Measurements from ENCODE around the gene ITIH2.
"Not testable (repeated sequence)": the region's sequence is repeated elsewhere in the genome, so short reads cannot be mapped to it uniquely, and the experiment has no call there.

The ITIH2 gene

GRCh38 chr10:7686351-7687171 is 16.6 kb upstream of the ITIH2 start:
- Mint-ChIP-seq H3K9me3 (peaks cover 16% of the 10 kb centered on the region), H3K4me1 (peaks cover 3% of the 10 kb centered on the region), H3K4me3 (no peak overlapping the region), H3K27me3 (peaks cover 2% of the 10 kb centered on the region), H3K36me3 (ENCODE audit: low read depth) (no peaks in the 10 kb centered on the region), H3K27ac (no peak overlapping the region)
- no peak for DNase-seq
- ATAC-seq, result no peak

- H3K9me3 Mint-ChIP-seq, result peaks cover 16% of the 10 kb centered on the region
- peaks cover 3% of the 10 kb centered on the region for H3K4me1 Mint-ChIP-seq
- no peaks in the 10 kb centered on the region for H3K36me3 Mint-ChIP-seq (ENCODE audit: low read depth)
- ATAC-seq (peak; percentile 95), DNase-seq (peak; percentile 75)
- H3K4me3 Mint-ChIP-seq, result no peak overlapping the region
- no peak overlapping the region for H3K27ac Mint-ChIP-seq
- peaks cover 2% of the 10 kb centered on the region for H3K27me3 Mint-ChIP-seq
Measured at GRCh38 chr10:7687228-7687907, 15.7 kb upstream of the ITIH2 start.

- H3K27ac Mint-ChIP-seq, result no peak overlapping the region
- H3K27me3 Mint-ChIP-seq, result no peaks in the 10 kb centered on the region
- DNase-seq, result no peak
- no peak overlapping the region for H3K4me3 Mint-ChIP-seq
- peaks cover 27% of the 10 kb centered on the region for H3K9me3 Mint-ChIP-seq
- H3K4me1 Mint-ChIP-seq, result peaks cover 3% of the 10 kb centered on the region
- no peak for ATAC-seq
- H3K36me3 Mint-ChIP-seq (ENCODE audit: low read depth), result peaks cover 5% of the 10 kb centered on the region
Measured at GRCh38 chr10:7689591-7689990, 13.5 kb upstream of the ITIH2 start.

- DNase-seq; H3K4me3 Mint-ChIP-seq; H3K27ac Mint-ChIP-seq; ATAC-seq; H3K4me1 Mint-ChIP-seq; H3K36me3 Mint-ChIP-seq (ENCODE audit: low read depth); H3K27me3 Mint-ChIP-seq: not testable (repeated sequence)
- peaks cover 27% of the 10 kb centered on the region for H3K9me3 Mint-ChIP-seq
Measured at GRCh38 chr10:7690885-7691597, 12.1 kb upstream of the ITIH2 start.

- H3K9me3 Mint-ChIP-seq, result peaks cover 27% of the 10 kb centered on the region
- not testable (repeated sequence) for H3K27ac Mint-ChIP-seq, H3K4me1 Mint-ChIP-seq
Measured at GRCh38 chr10:7692368-7692767, 10.7 kb upstream of the ITIH2 start.

GRCh38 chr10:7693194-7693593 is 9.9 kb upstream of the ITIH2 start:
- not testable (repeated sequence) for H3K4me3 Mint-ChIP-seq; ATAC-seq; H3K27ac Mint-ChIP-seq; H3K4me1 Mint-ChIP-seq; H3K27me3 Mint-ChIP-seq; DNase-seq; H3K36me3 Mint-ChIP-seq (ENCODE audit: low read depth)
- H3K9me3 Mint-ChIP-seq, result peaks cover 27% of the 10 kb centered on the region

More at GRCh38 chr10:7692368-7692767, 10.7 kb upstream of the ITIH2 start:
- not testable (repeated sequence) for DNase-seq; H3K27me3 Mint-ChIP-seq; ATAC-seq; H3K4me3 Mint-ChIP-seq; H3K36me3 Mint-ChIP-seq (ENCODE audit: low read depth)

GRCh38 chr10:7696545-7696944 is 6.6 kb upstream of the ITIH2 start:
- no peak for DNase-seq
- no peak overlapping the region for H3K4me3 Mint-ChIP-seq
- no peaks in the 10 kb centered on the region for H3K4me1 Mint-ChIP-seq
- H3K36me3 Mint-ChIP-seq (ENCODE audit: low read depth), result peaks cover 5% of the 10 kb centered on the region
- no peak for ATAC-seq
- H3K27me3 Mint-ChIP-seq, result peaks cover 12% of the 10 kb centered on the region
- H3K9me3 Mint-ChIP-seq, result peaks cover 12% of the 10 kb centered on the region
- H3K27ac Mint-ChIP-seq, result no peak overlapping the region

- Mint-ChIP-seq H3K9me3 (peaks cover 12% of the 10 kb centered on the region), H3K27ac (no peak overlapping the region), H3K36me3 (ENCODE audit: low read depth) (peaks cover 5% of the 10 kb centered on the region), H3K27me3 (peaks cover 16% of the 10 kb centered on the region), H3K4me1 (no peaks in the 10 kb centered on the region), H3K4me3 (no peak overlapping the region)
- ATAC-seq, result no peak
- no peak for DNase-seq
Measured at GRCh38 chr10:7697426-7697825, 5.7 kb upstream of the ITIH2 start.

- H3K27ac Mint-ChIP-seq, result no peak overlapping the region
- no peak for ATAC-seq
- no peaks in the 10 kb centered on the region for H3K9me3 Mint-ChIP-seq
Measured at GRCh38 chr10:7700577-7701125, 2.5 kb upstream of the ITIH2 start.

GRCh38 chr10:7701158-7701742 is 1.9 kb upstream of the ITIH2 start:
- Mint-ChIP-seq H3K27me3 (peaks cover 30% of the 10 kb centered on the region), H3K9me3 (no peaks in the 10 kb centered on the region), H3K4me3 (no peak overlapping the region), H3K36me3 (ENCODE audit: low read depth) (no peaks in the 10 kb centered on the region), H3K4me1 (no peaks in the 10 kb centered on the region), H3K27ac (no peak overlapping the region)
- no peak for DNase-seq
- ATAC-seq, result no peak

More at GRCh38 chr10:7700577-7701125, 2.5 kb upstream of the ITIH2 start:
- Mint-ChIP-seq H3K27me3 (peaks cover 29% of the 10 kb centered on the region), H3K4me3 (no peak overlapping the region), H3K4me1 (no peaks in the 10 kb centered on the region), H3K36me3 (ENCODE audit: low read depth) (no peaks in the 10 kb centered on the region)
- no peak for DNase-seq

GRCh38 chr10:7702288-7702812 is 766 bp upstream of the ITIH2 start:
- Mint-ChIP-seq H3K9me3 (no peaks in the 10 kb centered on the region), H3K4me1 (no peaks in the 10 kb centered on the region), H3K27ac (no peak overlapping the region), H3K27me3 (peaks cover 36% of the 10 kb centered on the region), H3K36me3 (ENCODE audit: low read depth) (no peaks in the 10 kb centered on the region), H3K4me3 (no peak overlapping the region)
- ATAC-seq (no peak), DNase-seq (no peak)

GRCh38 chr10:7704071-7705016 is 1.2 kb downstream of the ITIH2 start:
- Mint-ChIP-seq H3K27ac (no peak overlapping the region), H3K27me3 (peaks cover 38% of the 10 kb centered on the region), H3K36me3 (ENCODE audit: low read depth) (no peaks in the 10 kb centered on the region), H3K4me1 (no peaks in the 10 kb centered on the region), H3K9me3 (no peaks in the 10 kb centered on the region), H3K4me3 (no peak overlapping the region)
- ATAC-seq (no peak), DNase-seq (no peak)

- Mint-ChIP-seq H3K36me3 (ENCODE audit: low read depth) (no peaks in the 10 kb centered on the region), H3K4me3 (no peak overlapping the region), H3K27ac (no peak overlapping the region), H3K27me3 (peaks cover 37% of the 10 kb centered on the region), H3K9me3 (no peaks in the 10 kb centered on the region), H3K4me1 (no peaks in the 10 kb centered on the region)
- no peak for ATAC-seq
- no peak for DNase-seq
Measured at GRCh38 chr10:7705341-7705740, 2.2 kb downstream of the ITIH2 start.
